ENCODE data around the gene PIGQ. TPM values are rescaled to one million over a fixed set of nuclear protein-coding genes. Genes with fewer than 3 reads are reported as not detected.

The PIGQ gene
- total RNA-seq, 2 experiments from 2014 or later = 22.8 to 27.0 TPM

GRCh38 chr16:527015-527903 is 42.5 kb upstream of the PIGQ start, which contains the start of gene CAPN15:
TSS of gene CAPN15 (plus strand) at chr16:527712. CDS start at chr16:546839, 19,127 bp downstream.
- no peaks in the 10 kb centered on the region for H3K27me3 ChIP-seq (ENCODE audit: control insufficient read depth in 1 of 2, insufficient read depth in 2 of 2, low read length in 2 of 2)
- DNase-seq (peak; percentile 71 to 94 (median 81)), ATAC-seq (ENCODE audit: poor library complexity) (peak; percentile 87)
- H3K27ac ChIP-seq (ENCODE audit: low read depth in 1 of 2, low read length in 2 of 2) = peak within 1 kb of the TSS; percentile 73 to 84
- intact Hi-C loops (cut with DNase I, micrococcal nuclease) = loop anchor here (1.0 to 5.0 kb wide), 7 partner anchors 42 to 300 kb away; partner anchors contain the start of genes LUC7L (in 1 of the 2), METTL26 (in 1 of the 2), PGAP6 (in 1 of the 2) and PIGQ (in 1 of the 2)
- no peaks in the 10 kb centered on the region for H3K9me3 ChIP-seq (ENCODE audit: control insufficient read depth in 1 of 2, insufficient read depth in 1 of 2, low read length in 2 of 2)
- peak within 1 kb of the TSS; percentile 83 for H3K4me3 ChIP-seq (ENCODE audit: low read length)
- H3K27ac Mint-ChIP-seq = peak within 1 kb of the TSS; percentile 80
- no peaks in the 10 kb centered on the region for H3K9me3 Mint-ChIP-seq
- H3K4me1 ChIP-seq (ENCODE audit: insufficient read depth, low read length) = peaks cover 50% of the 10 kb centered on the region
- peaks cover 25% of the 10 kb centered on the region for H3K4me1 Mint-ChIP-seq (ENCODE audit: low read depth)
- no peaks in the 10 kb centered on the region for H3K36me3 ChIP-seq (ENCODE audit: insufficient read depth, low read length)
- CTCF ChIA-PET = interaction anchor here (0.8 to 1.0 kb wide), 2 partner anchors 109 to 126 kb away, joined by 3 read pairs; partner anchors contain the start of genes DECR2 and METTL26
- H3K36me3 Mint-ChIP-seq (ENCODE audit: low read depth) = no peaks in the 10 kb centered on the region
- TF ChIP-seq, protein P1, sequence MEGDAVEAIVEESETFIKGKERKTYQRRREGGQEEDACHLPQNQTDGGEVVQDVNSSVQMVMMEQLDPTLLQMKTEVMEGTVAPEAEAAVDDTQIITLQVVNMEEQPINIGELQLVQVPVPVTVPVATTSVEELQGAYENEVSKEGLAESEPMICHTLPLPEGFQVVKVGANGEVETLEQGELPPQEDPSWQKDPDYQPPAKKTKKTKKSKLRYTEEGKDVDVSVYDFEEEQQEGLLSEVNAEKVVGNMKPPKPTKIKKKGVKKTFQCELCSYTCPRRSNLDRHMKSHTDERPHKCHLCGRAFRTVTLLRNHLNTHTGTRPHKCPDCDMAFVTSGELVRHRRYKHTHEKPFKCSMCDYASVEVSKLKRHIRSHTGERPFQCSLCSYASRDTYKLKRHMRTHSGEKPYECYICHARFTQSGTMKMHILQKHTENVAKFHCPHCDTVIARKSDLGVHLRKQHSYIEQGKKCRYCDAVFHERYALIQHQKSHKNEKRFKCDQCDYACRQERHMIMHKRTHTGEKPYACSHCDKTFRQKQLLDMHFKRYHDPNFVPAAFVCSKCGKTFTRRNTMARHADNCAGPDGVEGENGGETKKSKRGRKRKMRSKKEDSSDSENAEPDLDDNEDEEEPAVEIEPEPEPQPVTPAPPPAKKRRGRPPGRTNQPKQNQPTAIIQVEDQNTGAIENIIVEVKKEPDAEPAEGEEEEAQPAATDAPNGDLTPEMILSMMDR (IDR thresholded peaks at IDR 0.05) = no peak
- peak within 1 kb of the TSS; percentile 90 for H3K4me3 Mint-ChIP-seq
- no peaks in the 10 kb centered on the region for H3K27me3 Mint-ChIP-seq
- POLR2A ChIA-PET = interaction anchor here (0.6 to 1.3 kb wide), 11 partner anchors 40 to 261 kb away, joined by 3 to 11 read pairs (median 4); partner anchors contain the start of genes CHTF18, METTL26, NHLRC4 and PIGQ

DNA sequence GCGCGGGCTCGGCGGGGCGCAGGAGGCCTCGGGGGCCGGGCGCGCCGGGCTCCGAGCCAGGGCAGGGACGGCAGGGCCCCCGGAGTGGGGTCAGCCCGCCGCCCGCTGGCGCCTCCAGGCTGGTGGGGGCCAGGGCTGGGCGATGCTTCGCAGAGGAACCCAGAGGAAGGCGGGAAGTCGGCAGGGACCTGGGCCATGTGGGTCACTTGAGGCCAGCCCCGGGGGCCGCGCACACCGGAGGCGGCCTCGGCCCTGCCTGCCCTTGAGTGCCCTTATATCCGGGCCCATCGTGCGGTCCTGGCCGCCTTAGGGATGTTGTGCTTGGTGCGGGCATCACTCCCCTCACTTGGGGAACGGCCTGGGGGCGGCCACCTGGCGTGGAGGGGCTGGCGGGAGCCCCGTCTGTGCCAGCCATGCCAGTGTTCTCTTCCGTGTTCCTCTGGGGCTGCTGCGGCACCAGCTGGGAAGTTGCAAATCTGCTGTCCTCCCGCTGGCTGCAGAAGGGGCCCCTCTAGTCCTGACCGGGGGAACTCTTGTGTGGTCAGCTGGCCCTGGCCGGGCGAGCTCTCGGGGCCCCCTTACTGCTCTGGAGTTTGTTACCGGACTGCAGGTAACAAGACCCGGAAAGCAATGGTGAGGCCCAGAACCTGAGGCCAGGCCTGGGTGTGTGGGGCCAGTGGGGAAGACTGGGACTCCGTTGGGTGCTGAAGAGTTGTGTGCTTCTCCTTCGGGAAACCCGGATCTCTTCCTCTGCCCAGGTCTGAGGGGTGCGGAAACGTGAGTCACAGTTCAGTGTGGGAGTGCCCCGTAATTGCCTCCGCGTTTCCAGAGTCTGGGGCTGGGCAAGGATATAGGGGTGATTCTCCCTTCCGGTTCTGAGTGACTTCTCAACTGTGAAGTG is 41.4 kb upstream of the PIGQ start:
- H3K27ac Mint-ChIP-seq = peak overlapping the region; percentile 80

More for the DNA sequence above, 41.4 kb upstream of the PIGQ start:
- Mint-ChIP-seq H3K36me3 (ENCODE audit: low read depth) (no peaks in the 10 kb centered on the region), H3K27me3 (no peaks in the 10 kb centered on the region), H3K4me3 (peak overlapping the region; percentile 90), H3K9me3 (no peaks in the 10 kb centered on the region), H3K4me1 (ENCODE audit: low read depth) (peaks cover 25% of the 10 kb centered on the region)
- intact Hi-C loops (cut with DNase I, micrococcal nuclease) = loop anchor here (5.0 kb wide), 4 partner anchors 84 to 301 kb away; partner anchors contain the start of genes LUC7L (in 1 of the 2), PGAP6 (in 1 of the 2) and RAB11FIP3 (in 1 of the 2)
- POLR2A ChIA-PET = interaction anchor here (0.8 to 1.3 kb wide), 8 partner anchors 38 to 200 kb away, joined by 3 to 11 read pairs (median 4); partner anchors contain the start of genes METTL26, NHLRC4, PIGQ and RAB40C
- ATAC-seq (ENCODE audit: poor library complexity) (no peak), DNase-seq (peak in 7 of 14 experiments; percentile 8 to 67 (median 38))
- no peaks in the 10 kb centered on the region for H3K9me3 ChIP-seq (ENCODE audit: control insufficient read depth in 1 of 2, insufficient read depth in 1 of 2, low read length in 2 of 2)
- peaks cover 54% of the 10 kb centered on the region for H3K4me1 ChIP-seq (ENCODE audit: insufficient read depth, low read length)
- TF ChIP-seq, protein P1 (IDR thresholded peaks at IDR 0.05) = no peak
- H3K27me3 ChIP-seq (ENCODE audit: control insufficient read depth in 1 of 2, insufficient read depth in 2 of 2, low read length in 2 of 2) = no peaks in the 10 kb centered on the region
- CTCF ChIA-PET = interaction anchor here (0.8 to 1.0 kb wide), 2 partner anchors 108 to 127 kb away, joined by 3 read pairs; partner anchors contain the start of genes DECR2 and METTL26
- no peak overlapping the region for H3K27ac ChIP-seq (ENCODE audit: low read depth in 1 of 2, low read length in 2 of 2)
- H3K36me3 ChIP-seq (ENCODE audit: insufficient read depth, low read length) = no peaks in the 10 kb centered on the region
- peak overlapping the region; percentile 83 for H3K4me3 ChIP-seq (ENCODE audit: low read length)

Data from CD4-positive, alpha-beta T cell (primary cell).